GM19438 (cell line): Measurements from ENCODE around the gene HDAC11.
"Not testable (repeated sequence)": the region's sequence is repeated elsewhere in the genome, so short reads cannot be mapped to it uniquely, and the experiment has no call there.

Experiments used
- ATAC-seq: cut with Tn5 transposase; IDR thresholded peaks from one replicate; pipeline ENCODE4 v1.9.1; 2021; ENCODE audit warnings: low read depth; ENCODE audit not compliant: unreplicated experiment

Gene HDAC11

GRCh38 chr3:13492976-13493866 lies 13.1 kb downstream of the HDAC11 start:
- ATAC-seq = no peak

GRCh38 chr3:13493867-13494441 lies 13.8 kb downstream of the HDAC11 start:
- ATAC-seq = no peak

DNA sequence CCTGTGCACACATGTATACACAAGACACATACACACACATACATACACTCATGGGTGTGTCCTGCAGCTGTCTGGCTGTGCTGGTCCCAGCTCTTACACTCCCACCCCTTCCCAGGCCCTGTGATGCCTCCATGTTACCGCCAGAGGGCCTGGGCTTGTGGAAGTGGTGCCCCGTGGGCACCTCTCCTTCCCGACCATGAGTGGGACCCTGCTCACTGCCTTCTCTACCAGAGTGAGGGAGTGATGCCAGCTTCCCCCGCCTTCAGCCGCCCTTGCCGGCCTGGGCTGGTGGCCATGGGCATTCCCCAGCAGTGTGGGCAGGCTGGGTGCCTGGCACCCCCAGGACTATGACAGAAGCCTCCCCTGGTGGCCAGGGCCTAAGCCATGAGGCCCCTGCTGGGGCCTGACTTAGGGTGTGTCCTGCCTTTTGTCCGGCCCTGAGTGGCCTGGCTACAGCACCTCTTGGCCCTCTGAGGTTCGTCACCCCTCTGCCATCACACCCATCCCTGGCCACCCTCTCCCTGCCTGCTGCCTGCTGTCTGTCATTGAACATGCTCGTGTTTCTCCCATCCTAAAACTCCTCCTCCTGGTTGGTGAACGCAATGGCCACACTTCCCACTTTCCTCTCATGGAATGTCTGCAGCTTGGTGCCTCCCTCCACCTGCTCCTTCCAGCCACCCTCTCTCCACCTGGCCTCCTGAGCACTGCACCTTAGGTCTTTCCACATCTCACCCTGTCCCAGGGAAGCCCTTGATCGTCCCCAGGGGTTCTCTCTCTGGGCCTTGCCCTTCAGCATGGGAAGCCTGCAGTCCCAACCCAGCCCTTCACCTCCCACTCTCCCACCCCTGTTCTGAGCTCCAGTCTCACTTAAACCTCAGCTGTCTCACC lies 14.6 kb downstream of the HDAC11 start:
- no peak for ATAC-seq

DNA sequence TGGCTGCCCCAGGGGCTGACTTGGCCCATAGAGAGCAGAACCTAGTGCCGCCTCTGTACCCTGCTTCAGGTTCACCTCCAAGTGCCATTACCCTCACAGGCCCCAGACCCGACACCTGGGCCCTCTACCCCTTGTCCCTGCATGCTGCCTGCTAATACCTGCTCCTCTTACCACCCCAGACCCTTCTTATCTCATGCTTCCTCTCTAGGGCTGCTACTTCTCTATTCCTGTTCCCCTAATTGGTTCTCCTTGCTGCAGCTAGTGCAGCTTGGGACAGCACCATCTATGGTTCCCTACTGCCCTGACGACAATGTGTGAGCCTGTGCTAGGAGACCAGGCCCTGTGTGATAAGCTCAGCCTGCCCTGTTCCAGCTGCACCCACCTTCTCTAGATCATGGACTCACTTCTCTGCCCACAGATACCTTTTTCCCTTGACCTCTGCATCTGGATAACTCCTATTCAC lies 15.3 kb downstream of the HDAC11 start:
- ATAC-seq = no peak

DNA sequence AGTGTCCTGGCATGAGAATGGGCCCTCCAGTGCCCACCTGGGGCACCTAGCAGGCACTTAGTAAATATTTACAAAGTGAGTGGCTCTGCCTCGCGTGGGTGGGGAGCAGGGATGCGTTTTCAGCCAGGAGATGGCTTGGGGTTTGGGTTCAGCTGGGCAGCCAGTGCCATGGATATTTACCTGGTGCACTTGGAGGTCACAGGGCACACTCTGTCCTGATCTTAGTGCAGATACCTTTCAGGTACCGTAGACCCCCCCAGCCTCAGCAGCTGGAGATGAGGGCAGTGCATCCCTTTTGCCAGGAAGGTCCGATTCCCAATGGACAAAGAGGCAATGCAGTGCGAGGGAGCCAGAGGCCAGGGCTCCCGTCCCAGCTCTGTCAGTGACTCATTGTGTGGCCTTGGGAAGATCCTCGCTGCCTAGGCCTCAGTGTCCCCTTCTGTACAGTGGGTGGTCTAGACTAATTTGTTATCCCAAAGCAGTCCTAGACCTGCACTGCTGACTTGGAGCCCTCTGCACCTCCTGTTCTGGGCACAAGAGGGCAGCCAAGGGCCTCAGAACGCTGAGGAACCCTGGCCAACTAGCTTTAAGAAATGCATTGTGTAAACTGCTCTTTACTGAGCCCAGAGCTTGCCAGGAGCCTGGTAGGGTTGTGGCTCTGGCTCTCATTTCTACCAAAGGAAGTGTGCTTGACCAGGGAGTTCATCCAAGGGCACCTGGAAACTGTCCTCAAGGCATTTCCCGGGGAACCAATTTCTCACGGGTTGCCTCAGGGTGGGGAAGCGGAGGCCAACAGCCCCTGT lies 16.0 kb downstream of the HDAC11 start:
- peak; percentile 53 for ATAC-seq

DNA sequence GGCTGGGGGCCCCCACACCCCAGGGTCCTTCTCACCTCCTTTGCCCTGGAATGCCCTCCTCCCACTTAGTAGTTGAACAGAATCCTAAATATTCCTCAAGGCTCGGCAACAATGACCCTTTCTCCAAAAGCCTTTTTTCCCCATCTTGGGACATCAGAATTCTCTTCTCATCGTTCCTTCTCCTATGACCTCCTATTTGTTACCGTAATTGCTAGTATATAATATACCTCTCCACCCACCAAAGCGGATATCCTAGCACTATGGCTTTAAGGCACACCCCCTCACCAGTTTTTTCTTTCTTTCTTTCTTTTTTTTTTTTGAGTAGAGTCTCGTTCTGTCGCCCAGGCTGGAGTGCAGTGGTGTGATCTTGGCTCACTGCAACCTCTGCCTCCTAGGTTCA lies 16.8 kb downstream of the HDAC11 start:
- no peak for ATAC-seq

- no peak for ATAC-seq
Observed at GRCh38 chr3:13497386-13497785, 17.3 kb downstream of the HDAC11 start.

DNA sequence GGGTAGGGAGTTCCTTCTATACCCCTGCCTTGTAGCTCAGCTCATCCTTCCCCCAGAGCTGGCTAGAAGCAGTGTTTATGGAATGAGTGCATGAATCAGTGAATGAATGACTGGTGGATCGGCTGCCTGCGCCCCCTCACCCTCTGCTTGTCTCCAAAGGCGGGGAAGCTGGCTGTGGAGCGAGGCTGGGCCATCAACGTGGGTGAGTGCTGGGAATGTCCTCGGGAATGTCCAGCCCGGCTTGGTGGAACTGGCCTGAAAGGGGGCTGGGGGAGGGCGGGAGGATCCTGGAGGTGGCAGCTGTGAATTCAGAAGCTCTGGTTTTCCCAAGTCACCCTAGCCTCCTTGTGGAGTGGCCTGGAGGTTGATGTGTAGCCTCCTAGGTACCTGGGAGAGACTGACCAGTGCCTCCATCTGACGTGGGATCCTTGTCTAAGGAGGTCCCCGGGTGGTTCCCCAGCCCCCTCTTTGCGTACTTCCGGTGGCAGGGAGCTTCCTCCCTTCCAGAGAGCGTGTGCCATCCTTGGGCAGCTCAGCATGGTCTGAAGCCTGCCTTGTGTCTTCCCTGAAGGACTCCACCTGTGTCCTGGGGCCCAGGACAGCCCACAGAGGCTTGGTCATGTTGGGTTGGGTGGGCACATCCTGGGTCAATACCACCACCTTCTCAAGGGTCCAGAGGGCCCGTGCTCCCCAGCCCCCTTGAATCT lies 18.4 kb downstream of the HDAC11 start:
- no peak for ATAC-seq

- ATAC-seq = not testable (repeated sequence)
Observed at GRCh38 chr3:13499246-13499645, 19.1 kb downstream of the HDAC11 start.

DNA sequence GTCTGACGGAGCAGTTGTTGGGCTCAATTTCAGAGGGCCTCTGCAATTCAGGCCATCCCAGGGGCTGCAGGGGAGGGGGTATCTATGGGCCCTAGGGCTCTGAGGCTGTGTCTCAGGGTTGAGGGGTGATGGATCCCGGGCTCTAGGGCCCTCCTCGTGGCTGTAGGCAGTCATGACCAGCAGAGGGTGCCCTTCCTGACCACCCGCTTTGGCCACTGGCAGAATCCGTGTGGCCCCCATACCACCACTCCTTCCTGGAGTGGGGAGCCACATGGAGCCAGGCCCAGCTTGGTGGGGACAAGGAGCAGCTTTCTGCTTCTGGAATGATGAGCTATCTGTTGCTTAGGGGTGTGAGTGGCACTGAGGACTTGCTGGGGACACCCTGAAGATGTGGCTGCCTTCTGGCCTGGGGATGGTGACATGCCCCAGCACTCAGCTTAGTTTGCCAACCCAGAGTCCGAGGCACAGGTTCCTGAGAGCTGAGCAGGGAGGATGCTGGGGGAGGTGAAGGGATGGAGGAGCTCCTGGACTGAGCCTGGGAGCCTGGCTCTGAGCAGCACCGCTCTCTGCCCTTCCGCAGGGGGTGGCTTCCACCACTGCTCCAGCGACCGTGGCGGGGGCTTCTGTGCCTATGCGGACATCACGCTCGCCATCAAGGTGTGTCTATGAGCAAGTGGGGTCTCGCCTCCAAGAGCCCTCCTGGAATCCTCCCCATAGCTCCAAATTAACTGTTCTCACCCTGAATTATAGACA lies 20.2 kb downstream of the HDAC11 start:
- no peak for ATAC-seq

GRCh38 chr3:13501056-13501455 lies 20.9 kb downstream of the HDAC11 start:
- ATAC-seq = no peak

DNA sequence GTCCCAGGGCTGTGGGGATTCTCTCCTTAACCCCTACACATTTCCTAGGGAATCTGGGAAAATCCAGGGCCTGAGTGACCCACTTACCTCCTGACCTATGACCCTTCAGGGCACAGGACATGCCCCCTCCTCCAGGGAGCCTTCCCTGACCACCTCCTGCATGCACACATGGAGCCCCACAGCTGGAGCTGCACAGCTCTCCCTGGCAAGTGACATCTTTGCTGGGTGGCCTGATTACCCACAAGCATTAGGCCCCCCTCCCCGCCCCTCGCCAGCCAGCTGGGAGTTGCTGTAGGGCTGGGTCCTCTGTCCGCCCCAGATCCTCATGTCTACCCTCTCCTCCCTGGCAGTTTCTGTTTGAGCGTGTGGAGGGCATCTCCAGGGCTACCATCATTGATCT lies 21.4 kb downstream of the HDAC11 start:
- ATAC-seq = no peak

GRCh38 chr3:13501958-13502790 lies 22.1 kb downstream of the HDAC11 start:
- no peak for ATAC-seq

DNA sequence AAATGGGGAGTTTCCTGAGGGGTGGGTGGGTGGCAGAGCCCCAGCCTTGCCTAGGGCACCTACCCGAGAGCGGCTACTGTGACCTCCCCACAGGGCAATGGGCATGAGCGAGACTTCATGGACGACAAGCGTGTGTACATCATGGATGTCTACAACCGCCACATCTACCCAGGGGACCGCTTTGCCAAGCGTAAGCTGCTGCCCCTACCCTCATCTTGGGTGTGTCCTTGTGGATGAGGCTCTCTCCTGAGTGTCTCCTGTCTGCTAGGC lies 22.6 kb downstream of the HDAC11 start:
- no peak for ATAC-seq

DNA sequence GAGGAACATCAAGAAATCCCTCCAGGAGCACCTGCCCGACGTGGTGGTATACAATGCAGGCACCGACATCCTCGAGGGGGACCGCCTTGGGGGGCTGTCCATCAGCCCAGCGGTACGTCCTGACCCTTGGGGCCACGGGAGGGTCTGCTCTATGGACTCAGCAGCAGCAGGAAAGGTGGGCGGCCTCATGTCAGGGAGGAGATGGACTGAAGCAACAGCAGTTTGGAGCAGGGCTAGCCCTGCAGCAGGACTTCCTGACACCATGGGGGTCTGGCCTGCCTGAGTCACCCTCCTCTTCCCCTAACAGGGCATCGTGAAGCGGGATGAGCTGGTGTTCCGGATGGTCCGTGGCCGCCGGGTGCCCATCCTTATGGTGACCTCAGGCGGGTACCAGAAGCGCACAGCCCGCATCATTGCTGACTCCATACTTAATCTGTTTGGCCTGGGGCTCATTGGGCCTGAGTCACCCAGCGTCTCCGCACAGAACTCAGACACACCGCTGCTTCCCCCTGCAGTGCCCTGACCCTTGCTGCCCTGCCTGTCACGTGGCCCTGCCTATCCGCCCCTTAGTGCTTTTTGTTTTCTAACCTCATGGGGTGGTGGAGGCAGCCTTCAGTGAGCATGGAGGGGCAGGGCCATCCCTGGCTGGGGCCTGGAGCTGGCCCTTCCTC lies 24.2 kb downstream of the HDAC11 start:
- no peak for ATAC-seq

DNA sequence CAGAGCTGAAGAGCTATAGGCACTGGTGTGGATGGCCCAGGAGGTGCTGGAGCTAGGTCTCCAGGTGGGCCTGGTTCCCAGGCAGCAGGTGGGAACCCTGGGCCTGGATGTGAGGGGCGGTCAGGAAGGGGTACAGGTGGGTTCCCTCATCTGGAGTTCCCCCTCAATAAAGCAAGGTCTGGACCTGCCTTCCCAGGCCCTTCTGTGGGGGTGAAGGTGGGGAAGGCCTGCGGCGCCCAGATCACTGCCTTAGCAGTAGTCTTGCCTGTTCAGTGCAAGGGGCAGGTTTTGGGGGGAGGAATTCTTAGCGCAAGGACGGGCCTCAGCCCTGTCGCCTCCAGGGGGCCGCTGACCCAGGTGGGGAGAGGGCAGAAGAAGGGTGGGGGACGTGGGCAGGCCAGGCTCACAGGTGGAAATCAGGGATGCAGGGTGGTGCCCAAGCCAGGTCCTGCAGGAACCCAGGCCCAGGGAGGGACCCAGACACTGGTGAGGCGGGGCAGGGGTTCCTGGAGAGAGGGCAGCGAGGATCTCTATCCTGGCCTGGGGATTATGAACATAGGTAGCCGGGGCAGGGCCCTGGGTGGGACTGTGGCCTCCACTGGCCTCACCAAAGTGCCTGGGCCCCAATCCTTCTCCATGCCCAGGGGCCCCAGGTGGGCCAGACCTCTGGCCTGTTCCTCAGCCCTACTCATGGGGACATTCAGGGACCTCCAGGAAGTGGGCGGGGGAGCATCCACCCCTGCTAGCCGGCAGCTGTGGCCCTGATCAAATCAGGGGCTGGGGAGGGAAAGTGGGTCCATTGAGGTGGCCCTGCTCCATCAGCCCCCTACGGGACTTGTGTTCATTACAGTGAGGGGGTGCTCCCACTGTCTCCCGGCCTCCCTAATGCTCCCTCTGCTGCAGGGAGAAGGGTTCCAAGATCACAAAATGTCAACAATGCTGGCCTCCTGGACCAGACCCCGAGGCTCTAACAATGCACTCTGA lies 25.3 kb downstream of the HDAC11 start:
- ATAC-seq = no peak

DNA sequence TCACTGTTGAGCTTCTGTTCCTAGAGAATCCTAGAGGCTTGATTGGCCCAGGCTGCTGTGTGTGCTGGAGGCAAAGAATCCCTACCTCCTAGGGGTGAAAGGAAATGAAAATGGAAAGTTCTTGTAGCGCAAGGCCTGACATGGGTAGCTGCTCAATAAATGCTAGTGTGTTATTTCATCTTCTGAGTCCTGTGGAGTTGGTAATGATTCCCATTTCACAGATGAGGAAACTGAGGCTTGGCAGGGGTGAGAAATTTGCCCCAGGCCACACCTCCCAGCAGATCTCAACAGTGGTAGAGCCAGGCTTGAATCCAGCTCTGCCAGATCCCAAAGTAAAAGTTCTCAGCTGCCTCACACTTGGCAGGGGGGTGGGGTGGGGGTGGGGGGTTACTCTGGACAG lies 26.1 kb downstream of the HDAC11 start:
- no peak for ATAC-seq
